ENCODE results near the gene PRPF31. TPM values are rescaled to one million over a fixed set of nuclear protein-coding genes. Genes with fewer than 3 reads are reported as not detected.

Gene PRPF31, protein sequence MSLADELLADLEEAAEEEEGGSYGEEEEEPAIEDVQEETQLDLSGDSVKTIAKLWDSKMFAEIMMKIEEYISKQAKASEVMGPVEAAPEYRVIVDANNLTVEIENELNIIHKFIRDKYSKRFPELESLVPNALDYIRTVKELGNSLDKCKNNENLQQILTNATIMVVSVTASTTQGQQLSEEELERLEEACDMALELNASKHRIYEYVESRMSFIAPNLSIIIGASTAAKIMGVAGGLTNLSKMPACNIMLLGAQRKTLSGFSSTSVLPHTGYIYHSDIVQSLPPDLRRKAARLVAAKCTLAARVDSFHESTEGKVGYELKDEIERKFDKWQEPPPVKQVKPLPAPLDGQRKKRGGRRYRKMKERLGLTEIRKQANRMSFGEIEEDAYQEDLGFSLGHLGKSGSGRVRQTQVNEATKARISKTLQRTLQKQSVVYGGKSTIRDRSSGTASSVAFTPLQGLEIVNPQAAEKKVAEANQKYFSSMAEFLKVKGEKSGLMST
- total RNA-seq (2014; rRNA removed; shearing (Covaris generic)), result 50.9 and 53.0 TPM in 2 replicates
- total RNA-seq (2022), result 47.3 and 47.8 TPM in 2 replicates
- Bru-seq, nascent RNA, result percentile 55 among the genes with signal in this experiment
- BruChase-seq, experiment 1, labeled RNA remaining after a 6-hour chase, result percentile 64 among the genes with signal in this experiment
- BruChase-seq, experiment 2, labeled RNA remaining after a 2-hour chase, result percentile 62 among the genes with signal in this experiment
- long read RNA-seq, transcript PRPF31-201 (14 exons, 2,126 nt), result major isoform, 77 of 125 reads
- long read RNA-seq, partial matches to known transcripts, result 14 of 125 reads
- long read RNA-seq, other reads (novel, unspliced or antisense), result 34 of 125 reads

DNA sequence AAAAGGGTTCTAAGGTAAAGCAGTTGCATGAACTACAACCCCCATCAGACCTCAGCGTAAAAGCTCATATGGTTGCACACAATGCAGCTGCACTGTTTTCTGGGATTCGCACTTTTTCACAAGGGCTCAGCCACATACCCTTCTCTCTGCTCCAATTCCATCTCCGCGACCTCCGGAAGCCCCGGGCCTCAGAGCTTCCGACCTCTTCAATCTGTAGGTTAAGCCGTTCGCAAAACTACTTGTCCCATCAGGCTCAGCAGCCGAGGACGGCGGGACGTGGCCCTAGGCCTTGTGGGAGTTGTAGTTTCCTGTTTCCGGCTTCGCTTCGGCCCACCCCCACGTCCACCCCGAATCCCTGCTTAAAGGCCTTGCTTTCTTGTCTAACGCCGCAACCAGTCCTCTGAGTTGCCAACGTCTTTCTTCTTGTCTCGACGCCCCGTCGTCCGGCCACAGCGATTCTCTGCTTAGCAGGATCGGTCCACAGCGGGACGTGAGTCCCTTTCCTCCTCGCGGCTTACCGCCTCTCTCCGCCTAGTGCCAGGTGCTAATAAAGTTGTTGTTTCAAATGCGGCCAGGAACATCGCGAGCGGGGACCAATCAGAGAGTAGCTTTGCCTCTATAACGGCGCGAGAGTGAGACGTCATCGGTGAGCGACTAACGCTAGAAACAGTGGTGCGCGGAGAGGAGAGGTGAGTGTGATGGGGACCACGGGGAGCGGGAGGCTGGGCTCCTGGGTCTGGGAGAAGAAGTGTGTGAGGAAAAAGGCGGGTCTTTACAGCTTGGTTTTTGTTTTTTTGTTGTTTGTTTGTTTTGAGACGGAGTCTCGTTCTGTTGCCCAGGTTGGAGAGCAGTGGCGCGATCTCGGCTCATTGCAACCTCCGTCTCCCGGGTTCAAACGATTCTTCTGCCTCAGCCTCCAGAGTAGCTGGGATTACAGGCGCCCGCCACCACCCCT, at the start of gene PRPF31, which contains the start of gene TFPT:
Gene PRPF31, plus strand, starts transcription at position 646 of the 955 bp plus-strand sequence. CDS start 2,525 bp downstream, outside the sequence.
Gene TFPT, minus strand, starts transcription at position 549 of the 955 bp plus-strand sequence. Its CDS starts 388 bp downstream, at position 161.
- ChIA-PET POLR2A (interaction anchor here (1.5 kb wide), 1 partner anchor 22 kb away, joined by 7 read pairs; the partner anchor contains the start of gene CNOT3), CTCF (ENCODE audit: unreplicated experiment) (interaction anchor here (1.3 kb wide), 1 partner anchor 22 kb away, joined by 6 read pairs; the partner anchor contains the start of gene CNOT3)
- TSS peak; percentile 91 for BruUV-seq (replicated peaks)
- Histone ChIP-seq H3K4me3 (ENCODE audit: low read depth, low read length, poor library complexity, severe bottlenecking) (peak within 1 kb of the TSS; percentile 92), H3K79me2 (ENCODE audit: insufficient read depth, low read depth, low read length) (peaks cover 29% of the 10 kb centered on the region), H3K9me3 (ENCODE audit: low read length) (no peaks in the 10 kb centered on the region), H3K9me2 (ENCODE audit: insufficient read depth, low read length) (no peaks in the 10 kb centered on the region), H3K36me3 (ENCODE audit: insufficient read depth, low read length) (peaks cover 58% of the 10 kb centered on the region), H3K4me2 (ENCODE audit: low read length) (peak within 1 kb of the TSS; percentile 94), H4K20me1 (ENCODE audit: insufficient read depth, low read length) (0 out of 2 replicates have a peak, but pooled peaks cover 5% of the 10 kb centered on the region), H3K27ac (ENCODE audit: low read depth, low read length, poor library complexity, severe bottlenecking) (peak within 1 kb of the TSS; percentile 66), H2AFZ (ENCODE audit: low read length) (peak within 1 kb of the TSS; percentile 10; the same call in 1 of the 2 replicates), H3K4me1 (ENCODE audit: insufficient read depth, low read length, poor library complexity, severe bottlenecking) (peaks cover 16% of the 10 kb centered on the region)
- intact Hi-C loops (cut with micrococcal nuclease; ENCODE audit: unreplicated experiment), result loop anchor here (1.0 kb wide), 1 partner anchor 22 kb away; the partner anchor contains the start of gene CNOT3
- TF ChIP-seq, protein P1, sequence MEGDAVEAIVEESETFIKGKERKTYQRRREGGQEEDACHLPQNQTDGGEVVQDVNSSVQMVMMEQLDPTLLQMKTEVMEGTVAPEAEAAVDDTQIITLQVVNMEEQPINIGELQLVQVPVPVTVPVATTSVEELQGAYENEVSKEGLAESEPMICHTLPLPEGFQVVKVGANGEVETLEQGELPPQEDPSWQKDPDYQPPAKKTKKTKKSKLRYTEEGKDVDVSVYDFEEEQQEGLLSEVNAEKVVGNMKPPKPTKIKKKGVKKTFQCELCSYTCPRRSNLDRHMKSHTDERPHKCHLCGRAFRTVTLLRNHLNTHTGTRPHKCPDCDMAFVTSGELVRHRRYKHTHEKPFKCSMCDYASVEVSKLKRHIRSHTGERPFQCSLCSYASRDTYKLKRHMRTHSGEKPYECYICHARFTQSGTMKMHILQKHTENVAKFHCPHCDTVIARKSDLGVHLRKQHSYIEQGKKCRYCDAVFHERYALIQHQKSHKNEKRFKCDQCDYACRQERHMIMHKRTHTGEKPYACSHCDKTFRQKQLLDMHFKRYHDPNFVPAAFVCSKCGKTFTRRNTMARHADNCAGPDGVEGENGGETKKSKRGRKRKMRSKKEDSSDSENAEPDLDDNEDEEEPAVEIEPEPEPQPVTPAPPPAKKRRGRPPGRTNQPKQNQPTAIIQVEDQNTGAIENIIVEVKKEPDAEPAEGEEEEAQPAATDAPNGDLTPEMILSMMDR (conservative IDR thresholded peaks at IDR 0.05; ENCODE audit: low read length), result no peak
- TF ChIP-seq EZH2phosphoT487 (IDR thresholded peaks at IDR 0.05; ENCODE audit: borderline replicate concordance, low read depth, low read length), result no peak
- peak; percentile 99 for DNase-seq (ENCODE audit: low spot score)

DNA sequence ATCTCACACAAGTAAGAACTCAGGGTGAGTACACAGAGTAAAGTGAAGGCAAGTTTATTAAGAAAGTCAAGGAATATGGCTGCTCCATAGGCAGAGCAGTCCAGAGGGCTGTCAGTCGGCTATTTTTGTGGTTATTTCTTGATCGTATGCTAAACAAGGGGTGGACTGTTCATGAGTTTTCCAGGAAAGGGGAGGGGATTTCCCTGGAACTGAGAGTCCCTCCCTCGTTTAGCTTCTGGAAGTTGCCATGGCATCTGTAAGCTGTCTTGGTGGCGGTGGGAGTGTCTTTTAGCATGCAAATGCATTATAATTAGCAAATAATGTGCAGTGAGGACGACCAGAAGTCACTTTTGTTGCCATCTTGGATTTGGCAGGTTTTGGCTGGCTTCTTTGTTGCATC, 46.1 kb upstream of the PRPF31 start:
- no peak overlapping the region for H3K4me3 ChIP-seq (ENCODE audit: low read depth, low read length, poor library complexity, severe bottlenecking)
- no peaks in the 10 kb centered on the region for H4K20me1 ChIP-seq (ENCODE audit: insufficient read depth, low read length)
- no peaks in the 10 kb centered on the region for H3K79me2 ChIP-seq (ENCODE audit: insufficient read depth, low read depth, low read length)
- no peaks in the 10 kb centered on the region for H3K9me3 ChIP-seq (ENCODE audit: low read length)
- ChIA-PET POLR2A (no interaction called here), CTCF (ENCODE audit: unreplicated experiment) (no interaction called here)
- H2AFZ ChIP-seq (ENCODE audit: low read length), result no peak overlapping the region
- DNase-seq (ENCODE audit: low spot score), result no peak
- no peaks in the 10 kb centered on the region for H3K4me1 ChIP-seq (ENCODE audit: insufficient read depth, low read length, poor library complexity, severe bottlenecking)
- TF ChIP-seq, protein P1 (conservative IDR thresholded peaks at IDR 0.05; ENCODE audit: low read length), result no peak
- no peak for TF ChIP-seq EZH2phosphoT487 (IDR thresholded peaks at IDR 0.05; ENCODE audit: borderline replicate concordance, low read depth, low read length)
- H3K36me3 ChIP-seq (ENCODE audit: insufficient read depth, low read length), result no peaks in the 10 kb centered on the region
- no peak overlapping the region for H3K4me2 ChIP-seq (ENCODE audit: low read length)
- no peaks in the 10 kb centered on the region for H3K9me2 ChIP-seq (ENCODE audit: insufficient read depth, low read length)
- BruUV-seq (replicated peaks), result no TSS peak
- intact Hi-C loops (cut with micrococcal nuclease; ENCODE audit: unreplicated experiment), result no loop called here
- H3K27ac ChIP-seq (ENCODE audit: low read depth, low read length, poor library complexity, severe bottlenecking), result no peak overlapping the region
